MM.1S (cell line): ENCODE results near the gene MAGEB16.

ENCODE experiments used
- DNase-seq: peaks from one replicate; pipeline ENCODE4 v3.0.0-alpha.2; 2015
- H2AFZ ChIP-seq: fragments of 300-600 bp; sonication (generic); 2 replicates; pipeline ENCODE4 v1.6.0; 2016; ENCODE audit warnings: antibody characterized with exemption, low read length
- H3F3A ChIP-seq: fragments of 300-600 bp; sonication (generic); 2 replicates; pipeline ENCODE4 v1.6.1; 2016; ENCODE audit warnings: mild to moderate bottlenecking, antibody characterized with exemption, low read length, moderate library complexity, mixed read lengths; ENCODE audit not compliant: insufficient read depth
- H3K27ac ChIP-seq: fragments of 300-600 bp; sonication (generic); 2 replicates; pipeline ENCODE4 v1.5.1; 2016; ENCODE audit warnings: mild to moderate bottlenecking, low read length
- H3K27me3 ChIP-seq: fragments of 300-600 bp; sonication (generic); replicated peaks from 2 replicates; pipeline ENCODE4 v1.6.0; 2016; ENCODE audit warnings: low read length; ENCODE audit not compliant: insufficient read depth
- H3K36me3 ChIP-seq: fragments of 300-600 bp; sonication (generic); replicated peaks from 2 replicates; pipeline ENCODE4 v1.6.1; 2016; ENCODE audit warnings: mild to moderate bottlenecking, low read length, mixed read lengths; ENCODE audit not compliant: insufficient read depth
- H3K4me1 ChIP-seq: fragments of 300-600 bp; sonication (generic); 2 replicates; pipeline ENCODE4 v1.6.1; 2016; ENCODE audit warnings: low read length, mixed read lengths
- H3K4me2 ChIP-seq: fragments of 300-600 bp; sonication (generic); 2 replicates; pipeline ENCODE4 v1.6.0; 2016; ENCODE audit warnings: low read depth, low read length
- H3K4me3 ChIP-seq: fragments of 300-600 bp; sonication (generic); 2 replicates; pipeline ENCODE4 v1.5.1; 2016; ENCODE audit warnings: low read length, mixed read lengths
- H3K79me2 ChIP-seq: fragments of 300-600 bp; sonication (generic); 2 replicates; pipeline ENCODE4 v1.6.1; 2016; ENCODE audit warnings: mixed run types, low read length, mixed read lengths
- H3K9ac ChIP-seq: fragments of 300-600 bp; sonication (generic); 2 replicates; pipeline ENCODE4 v1.6.1; 2016; ENCODE audit warnings: low read length, mixed read lengths
- H3K9me2 ChIP-seq: fragments of 300-600 bp; sonication (generic); replicated peaks from 2 replicates; pipeline ENCODE4 v1.6.1; 2016; ENCODE audit warnings: mild to moderate bottlenecking, low read length, mixed read lengths; ENCODE audit not compliant: insufficient read depth
- H3K9me3 ChIP-seq: fragments of 300-600 bp; sonication (generic); replicated peaks from 2 replicates; pipeline ENCODE4 v1.6.1; 2016; ENCODE audit warnings: mild to moderate bottlenecking, low read length, mixed read lengths; ENCODE audit not compliant: insufficient read depth
- H4K20me1 ChIP-seq: fragments of 300-600 bp; sonication (generic); 2 replicates; pipeline ENCODE4 v1.6.1; 2016; ENCODE audit warnings: mild to moderate bottlenecking, low read length, moderate library complexity, mixed read lengths; ENCODE audit not compliant: insufficient read depth
- EZH2 ChIP-seq: fragments of 300-600 bp; sonication (generic); optimal IDR thresholded peaks from 2 replicates; pipeline ENCODE3; 2017; ENCODE audit warnings: low read depth, mild to moderate bottlenecking, antibody characterized with exemption, low read length, mixed read lengths
- EZH2phosphoT487 ChIP-seq: fragments of 300-600 bp; sonication (generic); IDR thresholded peaks from 2 replicates; pipeline ENCODE4 v1.6.1; 2018; ENCODE audit warnings: antibody characterized with exemption, low read length
- TF ChIP-seq, protein P1 (sequence below): fragments of 300-600 bp; sonication (generic); IDR thresholded peaks from 2 replicates; pipeline ENCODE4 v1.5.1; 2016; ENCODE audit warnings: antibody characterized with exemption, low read length, mixed read lengths

Gene MAGEB16

DNA sequence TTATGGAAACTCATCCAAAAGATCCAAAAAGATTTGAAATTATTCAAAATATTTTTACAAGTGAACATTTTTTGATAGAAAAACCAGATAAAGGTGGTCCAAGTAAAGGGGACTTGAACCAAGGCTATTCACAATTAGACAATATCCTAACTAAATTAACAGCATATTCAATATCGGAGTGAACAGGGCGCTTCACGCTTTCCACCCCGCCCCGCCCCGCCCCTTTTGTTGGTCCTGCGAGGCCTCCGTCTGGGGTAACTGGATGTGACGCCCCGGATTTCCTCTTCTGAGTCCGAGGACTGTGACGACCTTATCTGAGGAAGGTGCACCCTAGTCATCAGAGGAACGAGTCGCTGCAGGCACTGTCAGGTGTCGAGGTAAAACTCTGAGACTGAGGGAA lies at the start of gene MAGEB16:
TSS of gene MAGEB16 (plus strand) at position 301 of the 400 bp plus-strand sequence. CDS start 3,855 bp downstream, outside the sequence.
- Histone ChIP-seq H4K20me1 (no peaks in the 10 kb centered on the region), H3K79me2 (no peaks in the 10 kb centered on the region), H3K4me1 (no peaks in the 10 kb centered on the region), H3K9ac (no peak within 1 kb of the TSS), H3K9me2 (no peaks in the 10 kb centered on the region), H3K27ac (no peak within 1 kb of the TSS), H3K9me3 (no peaks in the 10 kb centered on the region), H3K4me2 (no peak within 1 kb of the TSS), H2AFZ (no peak within 1 kb of the TSS), H3K4me3 (no peak within 1 kb of the TSS), H3F3A (no peaks in the 10 kb centered on the region), H3K36me3 (no peaks in the 10 kb centered on the region), H3K27me3 (no peaks in the 10 kb centered on the region)
- DNase-seq = no peak
- TF ChIP-seq EZH2phosphoT487 = no peak
- TF ChIP-seq EZH2 = no peak
- TF ChIP-seq, protein P1, sequence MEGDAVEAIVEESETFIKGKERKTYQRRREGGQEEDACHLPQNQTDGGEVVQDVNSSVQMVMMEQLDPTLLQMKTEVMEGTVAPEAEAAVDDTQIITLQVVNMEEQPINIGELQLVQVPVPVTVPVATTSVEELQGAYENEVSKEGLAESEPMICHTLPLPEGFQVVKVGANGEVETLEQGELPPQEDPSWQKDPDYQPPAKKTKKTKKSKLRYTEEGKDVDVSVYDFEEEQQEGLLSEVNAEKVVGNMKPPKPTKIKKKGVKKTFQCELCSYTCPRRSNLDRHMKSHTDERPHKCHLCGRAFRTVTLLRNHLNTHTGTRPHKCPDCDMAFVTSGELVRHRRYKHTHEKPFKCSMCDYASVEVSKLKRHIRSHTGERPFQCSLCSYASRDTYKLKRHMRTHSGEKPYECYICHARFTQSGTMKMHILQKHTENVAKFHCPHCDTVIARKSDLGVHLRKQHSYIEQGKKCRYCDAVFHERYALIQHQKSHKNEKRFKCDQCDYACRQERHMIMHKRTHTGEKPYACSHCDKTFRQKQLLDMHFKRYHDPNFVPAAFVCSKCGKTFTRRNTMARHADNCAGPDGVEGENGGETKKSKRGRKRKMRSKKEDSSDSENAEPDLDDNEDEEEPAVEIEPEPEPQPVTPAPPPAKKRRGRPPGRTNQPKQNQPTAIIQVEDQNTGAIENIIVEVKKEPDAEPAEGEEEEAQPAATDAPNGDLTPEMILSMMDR = no peak

DNA sequence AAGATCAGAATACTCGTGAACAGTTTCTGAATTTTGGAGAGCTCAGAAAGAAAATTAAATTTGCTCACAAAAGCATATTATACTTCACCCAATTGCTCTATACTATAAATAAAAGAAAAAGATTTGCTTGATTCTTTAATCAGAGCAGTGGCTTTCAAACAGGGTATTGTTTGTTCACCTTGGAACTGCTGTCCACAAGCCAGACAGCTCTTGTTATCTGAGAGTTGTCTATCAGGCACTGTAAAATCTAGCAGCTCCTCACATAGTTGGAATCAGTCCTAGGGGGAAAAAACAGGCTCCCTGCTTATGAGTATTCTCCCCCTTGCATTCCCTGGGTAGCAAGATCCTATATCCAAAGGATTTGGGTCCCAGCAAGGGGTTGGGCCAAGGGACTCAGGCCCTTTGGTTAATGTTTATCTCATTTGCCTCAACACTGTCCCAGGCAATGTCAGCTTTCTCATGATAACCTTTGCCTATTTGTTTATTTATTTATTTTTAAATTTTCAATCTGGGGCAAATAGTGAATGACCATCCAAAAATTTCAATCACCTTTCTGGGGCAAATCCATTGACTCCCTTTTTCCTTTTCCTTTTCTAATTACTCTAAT lies 24.1 kb upstream of the MAGEB16 start:
- H3K9me3 ChIP-seq = no peaks in the 10 kb centered on the region
- H3K27me3 ChIP-seq = no peaks in the 10 kb centered on the region
- no peak overlapping the region for H3K4me3 ChIP-seq
- H3K27ac ChIP-seq = no peak overlapping the region
- no peaks in the 10 kb centered on the region for H3K9me2 ChIP-seq
- no peaks in the 10 kb centered on the region for H3K4me1 ChIP-seq
- H3K9ac ChIP-seq = no peak overlapping the region
- no peak for TF ChIP-seq EZH2phosphoT487
- no peak for TF ChIP-seq EZH2
- TF ChIP-seq, protein P1 = no peak
- no peaks in the 10 kb centered on the region for H3F3A ChIP-seq
- H3K4me2 ChIP-seq = no peak overlapping the region
- H3K79me2 ChIP-seq = no peaks in the 10 kb centered on the region
- no peak overlapping the region for H2AFZ ChIP-seq
- H3K36me3 ChIP-seq = no peaks in the 10 kb centered on the region
- no peaks in the 10 kb centered on the region for H4K20me1 ChIP-seq
- DNase-seq = no peak

DNA sequence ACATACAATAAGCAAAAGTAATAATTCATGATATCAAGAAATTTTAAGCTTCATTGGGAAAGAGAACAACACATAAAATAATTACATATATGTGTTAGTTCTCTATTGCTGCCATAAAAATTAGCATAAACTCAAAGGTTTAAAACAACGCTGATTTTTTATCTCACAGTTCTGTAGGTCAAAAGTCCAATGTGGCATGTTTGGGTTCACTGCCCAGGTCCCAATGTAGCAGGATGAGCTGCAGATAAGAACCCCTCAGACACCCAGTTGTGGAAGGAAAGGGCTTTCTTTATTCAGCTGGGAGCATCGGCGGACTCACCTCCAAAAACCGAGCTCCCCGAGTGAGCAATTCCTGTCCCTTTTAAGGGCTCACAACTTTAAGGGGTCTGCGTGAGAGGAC lies 13.1 kb upstream of the MAGEB16 start:
- H3F3A ChIP-seq = no peaks in the 10 kb centered on the region
- H3K4me1 ChIP-seq = no peaks in the 10 kb centered on the region
- H2AFZ ChIP-seq = no peak overlapping the region
- H3K4me3 ChIP-seq = no peak overlapping the region
- H3K79me2 ChIP-seq = no peaks in the 10 kb centered on the region
- H3K36me3 ChIP-seq = no peaks in the 10 kb centered on the region
- H3K9me3 ChIP-seq = no peaks in the 10 kb centered on the region
- H3K27me3 ChIP-seq = no peaks in the 10 kb centered on the region
- TF ChIP-seq, protein P1 = no peak
- TF ChIP-seq EZH2 (no peak), EZH2phosphoT487 (no peak)
- H3K4me2 ChIP-seq = no peak overlapping the region
- H4K20me1 ChIP-seq = no peaks in the 10 kb centered on the region
- no peak overlapping the region for H3K9ac ChIP-seq
- H3K27ac ChIP-seq = no peak overlapping the region
- H3K9me2 ChIP-seq = no peaks in the 10 kb centered on the region
- DNase-seq = no peak
